Measurements from ENCODE around the gene USP1.

- TF ChIP-seq POLR2AphosphoS5 (IDR thresholded peaks at IDR 0.05; ENCODE audit: borderline replicate concordance, low read depth, low read length): no peak
- TF ChIP-seq EZH2 (IDR thresholded peaks at IDR 0.05): no peak
These were observed 8.5 kb upstream of the USP1 start for GRCh38 chr1:62428351-62428750.

Data from SK-N-MC (cell line).